Astrocyte (in vitro differentiated cells and primary cell): ENCODE results near the gene DET1.

Source experiments
- EZH2 ChIP-seq: IDR thresholded peaks from 2 replicates; pipeline ENCODE4 v1.6.1; 2012; ENCODE audit warnings: mild to moderate bottlenecking, low read length, inconsistent platforms; ENCODE audit not compliant: insufficient read depth
- TF ChIP-seq, protein P1 (sequence below): IDR thresholded peaks from 2 replicates; pipeline ENCODE4 v1.5.1; 2011; ENCODE audit warnings: low read depth, mild to moderate bottlenecking, inconsistent platforms, low read length, moderate library complexity; ENCODE audit not compliant: insufficient read depth

DNA sequence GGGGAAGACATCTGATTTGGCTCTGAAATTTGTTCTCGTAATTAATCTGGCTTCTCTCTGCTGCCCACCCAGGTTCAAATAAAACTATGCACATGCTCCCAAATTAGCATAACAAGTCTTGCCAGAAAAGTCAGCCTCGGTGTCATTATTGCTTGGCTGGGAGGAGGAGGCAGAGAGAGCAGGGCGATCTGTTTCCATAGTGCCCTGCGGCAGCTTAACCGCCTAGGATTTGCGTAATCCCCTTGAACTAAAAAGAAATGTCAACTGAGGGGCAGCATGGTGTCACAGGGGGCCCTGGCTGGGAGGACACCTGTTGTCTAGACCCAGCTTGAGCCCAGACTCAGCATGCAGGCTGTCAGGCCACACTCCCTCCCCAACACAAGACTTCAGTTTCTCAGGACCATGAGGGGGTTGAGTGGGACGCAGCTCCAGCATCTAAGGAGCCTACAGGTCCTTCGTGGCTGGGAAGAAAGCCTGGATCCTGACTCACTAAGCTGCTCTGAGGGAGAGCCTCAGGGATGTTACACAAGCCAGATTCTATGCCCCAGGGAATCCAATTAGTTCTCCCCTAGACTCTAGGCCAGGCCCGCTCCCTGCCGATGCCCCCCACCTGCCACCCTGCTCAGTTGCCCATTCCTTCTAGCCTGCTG lies 61.7 kb downstream of the DET1 start:
- TF ChIP-seq, protein P1, sequence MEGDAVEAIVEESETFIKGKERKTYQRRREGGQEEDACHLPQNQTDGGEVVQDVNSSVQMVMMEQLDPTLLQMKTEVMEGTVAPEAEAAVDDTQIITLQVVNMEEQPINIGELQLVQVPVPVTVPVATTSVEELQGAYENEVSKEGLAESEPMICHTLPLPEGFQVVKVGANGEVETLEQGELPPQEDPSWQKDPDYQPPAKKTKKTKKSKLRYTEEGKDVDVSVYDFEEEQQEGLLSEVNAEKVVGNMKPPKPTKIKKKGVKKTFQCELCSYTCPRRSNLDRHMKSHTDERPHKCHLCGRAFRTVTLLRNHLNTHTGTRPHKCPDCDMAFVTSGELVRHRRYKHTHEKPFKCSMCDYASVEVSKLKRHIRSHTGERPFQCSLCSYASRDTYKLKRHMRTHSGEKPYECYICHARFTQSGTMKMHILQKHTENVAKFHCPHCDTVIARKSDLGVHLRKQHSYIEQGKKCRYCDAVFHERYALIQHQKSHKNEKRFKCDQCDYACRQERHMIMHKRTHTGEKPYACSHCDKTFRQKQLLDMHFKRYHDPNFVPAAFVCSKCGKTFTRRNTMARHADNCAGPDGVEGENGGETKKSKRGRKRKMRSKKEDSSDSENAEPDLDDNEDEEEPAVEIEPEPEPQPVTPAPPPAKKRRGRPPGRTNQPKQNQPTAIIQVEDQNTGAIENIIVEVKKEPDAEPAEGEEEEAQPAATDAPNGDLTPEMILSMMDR = no peak
- no peak for TF ChIP-seq EZH2
